HUES64 (cell line): ENCODE measurements around the gene CREG2.

Experiments
- H3K27ac ChIP-seq: 2 replicates; pipeline ENCODE4 v1.7.0; 2013; ENCODE audit warnings: low read depth, low read length, inconsistent platforms
- H3K27me3 ChIP-seq: 2 replicates; pipeline ENCODE4 v1.6.1; 2013; ENCODE audit warnings: mild to moderate bottlenecking, low read length; ENCODE audit not compliant: insufficient read depth
- H3K36me3 ChIP-seq: 2 replicates; pipeline ENCODE4 v1.6.1; 2013; ENCODE audit warnings: mild to moderate bottlenecking, low read length; ENCODE audit not compliant: insufficient read depth
- H3K4me1 ChIP-seq: 2 replicates; pipeline ENCODE4 v1.6.1; 2013; ENCODE audit warnings: mild to moderate bottlenecking, low read length, moderate library complexity; ENCODE audit not compliant: insufficient read depth
- H3K4me3 ChIP-seq: 2 replicates; pipeline ENCODE4 v1.5.1; 2013; ENCODE audit warnings: mild to moderate bottlenecking, low read length, moderate library complexity
- H3K9ac ChIP-seq: 2 replicates; pipeline ENCODE4 v1.6.1; 2013; ENCODE audit warnings: mild to moderate bottlenecking, low read depth, low read length
- H3K9me3 ChIP-seq: 2 replicates; pipeline ENCODE4 v1.6.1; 2013; ENCODE audit warnings: low read depth, low read length; ENCODE audit not compliant: insufficient read depth
- WGBS: fragments of 150-250, 120-280 bp; methylation state at CpG from one replicate; pipeline ENCODE4 v1.1.7; 2013; ENCODE audit warnings: missing lambda C conversion rate; 5-methylcytosine and 5-hydroxymethylcytosine counted together

CREG2 gene

DNA sequence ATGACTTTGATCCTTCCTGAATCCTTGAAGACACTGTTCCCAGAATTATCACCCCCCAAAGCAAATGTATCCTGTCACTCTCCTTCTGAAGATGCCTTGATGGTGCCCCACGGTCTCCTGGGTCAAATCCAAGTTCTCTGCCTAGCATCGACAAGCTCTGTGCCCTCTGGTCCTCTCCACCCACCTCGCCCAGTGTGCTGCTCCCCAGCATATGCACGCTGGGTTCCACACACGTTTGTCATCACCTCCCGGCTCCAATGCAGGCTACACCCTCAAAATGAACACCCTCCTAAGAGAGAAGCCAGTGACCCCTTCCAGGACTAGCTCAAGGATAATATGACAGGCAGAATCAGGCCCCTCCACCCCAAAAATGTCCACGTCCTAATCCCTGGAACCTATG, 39.5 kb upstream of the CREG2 start:
- 92% methylated on average over 7 of the region's 7 CpGs for WGBS
- Histone ChIP-seq H3K27ac (no peak overlapping the region), H3K9me3 (no peaks in the 10 kb centered on the region), H3K27me3 (no peaks in the 10 kb centered on the region), H3K36me3 (no peaks in the 10 kb centered on the region), H3K4me3 (no peak overlapping the region), H3K9ac (no peak overlapping the region), H3K4me1 (no peaks in the 10 kb centered on the region)

DNA sequence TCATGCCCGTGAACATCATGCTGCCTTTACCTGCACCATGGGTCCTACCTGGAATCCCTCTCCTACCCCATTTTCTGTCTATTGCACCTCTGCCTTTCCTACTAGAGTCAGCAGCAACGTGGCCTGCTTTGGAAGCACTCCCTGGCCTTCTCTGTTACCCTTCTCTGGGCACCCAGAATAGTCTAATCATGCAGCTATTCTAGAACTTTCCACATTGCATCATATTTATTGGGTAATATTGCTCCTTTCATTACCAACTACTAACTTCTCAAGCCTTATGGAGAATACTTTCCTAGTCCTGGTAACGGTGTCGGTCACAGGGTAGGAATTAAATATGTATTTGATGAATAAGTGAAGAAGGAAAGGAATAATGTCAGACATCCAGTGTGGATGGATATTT, 33.3 kb upstream of the CREG2 start:
- Histone ChIP-seq H3K4me1 (no peaks in the 10 kb centered on the region), H3K36me3 (no peaks in the 10 kb centered on the region), H3K9me3 (no peaks in the 10 kb centered on the region), H3K27ac (no peak overlapping the region), H3K9ac (no peak overlapping the region), H3K4me3 (no peak overlapping the region), H3K27me3 (no peaks in the 10 kb centered on the region)
- 93% methylated on average over 4 of the region's 4 CpGs for WGBS

DNA sequence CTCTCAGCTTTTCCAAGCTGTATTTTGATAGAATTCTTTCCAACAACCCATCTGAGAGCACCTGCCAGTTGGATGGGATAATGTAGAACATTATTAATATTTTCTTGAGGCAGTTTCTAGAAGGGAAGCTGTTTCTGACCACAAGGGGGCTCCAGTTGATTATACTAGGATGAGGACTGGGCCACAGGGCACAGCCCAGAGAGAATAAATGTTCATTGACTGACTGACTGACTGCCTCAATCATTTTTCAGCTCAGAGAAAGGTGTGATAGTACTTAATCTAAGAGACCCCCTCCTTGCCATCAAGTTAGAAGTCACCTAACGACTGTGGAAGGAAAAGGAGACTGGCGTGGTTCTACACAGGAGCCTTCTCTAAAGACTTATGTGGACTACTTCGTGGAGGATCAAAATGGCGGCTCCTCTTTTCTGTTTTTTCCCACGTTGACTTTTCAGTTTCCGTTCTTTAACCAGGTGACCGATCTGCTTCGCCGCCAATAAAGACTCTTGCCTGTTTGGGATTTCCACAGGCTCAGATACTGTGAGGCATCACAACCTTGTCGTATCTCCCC, 31.9 kb upstream of the CREG2 start:
- Histone ChIP-seq H3K4me1 (no peaks in the 10 kb centered on the region), H3K36me3 (no peaks in the 10 kb centered on the region), H3K27ac (no peak overlapping the region), H3K27me3 (no peaks in the 10 kb centered on the region), H3K4me3 (no peak overlapping the region), H3K9ac (no peak overlapping the region), H3K9me3 (no peaks in the 10 kb centered on the region)
- WGBS: 90% methylated on average over 10 of the region's 10 CpGs

DNA sequence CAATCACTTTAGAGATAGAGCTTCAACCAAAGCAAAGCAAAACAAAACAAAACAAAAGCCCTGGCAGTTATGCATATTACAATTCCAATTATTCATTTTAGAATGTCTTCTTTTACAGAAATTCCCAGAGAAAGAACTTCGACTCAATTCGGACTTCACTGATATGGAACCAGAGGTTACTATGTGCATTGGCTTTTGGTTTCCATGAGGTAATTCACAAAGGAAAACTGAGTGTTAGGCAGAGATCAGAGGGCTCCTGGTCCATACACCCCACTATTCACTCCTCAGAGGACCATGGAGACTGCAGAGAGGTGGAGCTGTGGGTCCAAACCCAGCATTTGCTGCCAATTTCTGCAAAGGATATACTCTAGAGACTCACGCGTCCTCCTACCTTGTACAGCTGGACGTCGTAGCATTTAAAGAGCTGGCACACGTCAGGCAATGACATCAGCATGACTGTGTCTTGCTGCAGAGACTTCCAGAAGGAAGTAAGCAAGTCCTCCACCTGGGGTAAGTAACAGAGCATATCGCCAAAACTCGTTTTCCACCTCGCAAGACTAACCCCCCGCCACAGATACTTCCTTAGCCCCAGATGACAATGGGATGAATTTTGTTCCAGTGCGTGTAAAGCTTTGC, 31.3 kb upstream of the CREG2 start:
- Histone ChIP-seq H3K4me1 (no peaks in the 10 kb centered on the region), H3K36me3 (no peaks in the 10 kb centered on the region), H3K27ac (no peak overlapping the region), H3K9ac (no peak overlapping the region), H3K9me3 (no peaks in the 10 kb centered on the region), H3K27me3 (no peaks in the 10 kb centered on the region), H3K4me3 (no peak overlapping the region)
- 89% methylated on average over 12 of the region's 12 CpGs for WGBS

DNA sequence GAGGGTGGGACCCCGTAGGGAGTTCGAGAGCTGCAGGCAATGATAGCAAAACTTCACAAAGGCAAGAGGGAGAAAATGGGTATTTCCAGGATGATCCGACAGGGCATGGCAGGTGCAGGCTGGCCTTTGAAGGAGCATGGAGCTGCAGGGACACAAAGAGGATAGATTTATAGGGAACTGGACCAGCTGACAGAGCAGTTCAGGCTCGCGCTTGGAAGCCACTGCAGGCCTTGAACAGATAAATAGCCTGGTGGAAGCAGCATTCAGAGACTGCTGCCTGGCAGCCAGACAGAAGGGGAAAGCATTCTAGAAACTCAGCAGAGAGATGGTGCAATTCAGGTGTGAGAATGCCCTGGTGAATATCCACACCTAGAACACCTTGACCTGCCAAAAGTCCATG, 29.3 kb upstream of the CREG2 start:
- H3K4me1 ChIP-seq: no peaks in the 10 kb centered on the region
- WGBS: 93% methylated on average over 5 of the region's 5 CpGs

DNA sequence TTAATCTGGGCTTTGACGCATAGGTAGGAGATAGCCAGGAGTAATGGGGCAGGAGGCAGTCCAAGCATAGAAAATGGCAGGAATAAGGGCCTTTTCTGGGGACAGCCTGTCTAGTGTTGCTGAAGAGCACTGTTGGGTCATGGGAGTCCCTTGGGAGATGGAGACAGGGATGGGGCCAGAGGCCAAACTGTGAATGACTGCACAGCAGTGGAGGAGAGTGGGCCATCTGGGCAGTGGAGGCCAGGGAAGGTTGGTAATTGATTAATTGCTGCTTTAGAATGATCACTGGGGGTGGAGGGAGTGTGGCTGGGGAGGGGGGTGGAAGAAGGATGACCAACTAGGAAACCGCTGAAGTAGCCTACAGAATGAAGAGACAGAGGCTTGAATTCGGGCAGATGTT, 28.6 kb upstream of the CREG2 start:
- Histone ChIP-seq H3K4me1 (no peaks in the 10 kb centered on the region), H3K27ac (no peak overlapping the region), H3K9me3 (no peaks in the 10 kb centered on the region), H3K27me3 (no peaks in the 10 kb centered on the region), H3K36me3 (no peaks in the 10 kb centered on the region), H3K4me3 (no peak overlapping the region), H3K9ac (no peak overlapping the region)
- WGBS: 88% methylated on average over 3 of the region's 3 CpGs

More for the DNA sequence above, 29.3 kb upstream of the CREG2 start:
- Histone ChIP-seq H3K36me3 (no peaks in the 10 kb centered on the region), H3K27me3 (no peaks in the 10 kb centered on the region), H3K9me3 (no peaks in the 10 kb centered on the region), H3K27ac (no peak overlapping the region), H3K9ac (no peak overlapping the region), H3K4me3 (no peak overlapping the region)

DNA sequence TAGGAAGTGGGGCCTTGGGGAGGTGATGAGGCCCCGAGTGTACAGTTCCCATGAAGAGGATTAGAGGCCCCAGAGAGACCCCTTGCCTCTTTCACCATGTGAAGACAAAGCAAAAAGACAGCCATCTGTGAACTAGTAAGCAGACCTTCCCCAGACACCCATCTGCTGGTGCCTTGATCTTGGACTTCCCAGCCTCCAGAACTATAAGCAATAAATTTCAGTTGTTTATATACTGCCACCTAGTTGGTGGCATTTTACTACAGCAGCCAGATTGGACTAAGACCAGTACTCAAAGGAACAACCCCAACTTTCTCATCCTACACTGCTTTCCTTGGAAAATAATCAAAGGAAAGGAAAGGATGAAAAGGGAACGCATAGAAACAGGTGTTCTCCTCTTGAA, 27.9 kb upstream of the CREG2 start:
- no peaks in the 10 kb centered on the region for H3K9me3 ChIP-seq
- H3K27me3 ChIP-seq: no peaks in the 10 kb centered on the region
- H3K36me3 ChIP-seq: no peaks in the 10 kb centered on the region
- H3K9ac ChIP-seq: no peak overlapping the region
- 98% methylated on average over 2 of the region's 2 CpGs for WGBS
- no peaks in the 10 kb centered on the region for H3K4me1 ChIP-seq
- H3K27ac ChIP-seq: no peak overlapping the region
- H3K4me3 ChIP-seq: no peak overlapping the region

DNA sequence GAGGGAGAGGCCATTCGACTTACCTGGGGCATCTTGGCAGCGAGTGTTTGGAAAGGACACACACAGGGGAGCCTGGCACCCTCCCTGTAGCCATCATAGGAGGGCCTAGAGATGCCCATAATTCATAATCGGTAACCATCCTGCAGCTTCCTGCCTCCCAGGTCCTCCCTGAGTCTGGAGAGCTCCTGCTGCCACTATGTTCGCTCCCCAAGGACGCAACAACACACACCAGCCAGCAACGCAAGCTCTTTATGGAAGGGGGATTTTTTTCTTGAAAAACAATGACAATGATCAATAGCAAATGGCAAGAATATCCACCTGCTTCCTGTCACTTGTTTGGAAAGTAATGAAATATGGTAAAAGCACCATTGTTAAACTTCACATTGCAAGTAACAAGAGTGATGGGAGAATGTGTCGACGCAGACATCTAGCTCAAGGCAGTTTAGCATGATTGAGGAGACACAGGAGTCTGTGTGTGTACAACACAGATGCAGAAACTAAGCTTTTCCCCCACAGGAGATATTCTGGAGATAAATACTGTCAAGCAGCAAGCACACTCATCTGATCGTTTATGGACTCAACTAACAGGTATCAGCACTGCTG, 24.9 kb upstream of the CREG2 start:
- H3K9ac ChIP-seq: no peak overlapping the region
- H3K36me3 ChIP-seq: no peaks in the 10 kb centered on the region
- H3K9me3 ChIP-seq: no peaks in the 10 kb centered on the region
- WGBS: 96% methylated on average over 9 of the region's 9 CpGs
- H3K27ac ChIP-seq: no peak overlapping the region
- H3K27me3 ChIP-seq: no peaks in the 10 kb centered on the region
- H3K4me3 ChIP-seq: no peak overlapping the region
- H3K4me1 ChIP-seq: no peaks in the 10 kb centered on the region

DNA sequence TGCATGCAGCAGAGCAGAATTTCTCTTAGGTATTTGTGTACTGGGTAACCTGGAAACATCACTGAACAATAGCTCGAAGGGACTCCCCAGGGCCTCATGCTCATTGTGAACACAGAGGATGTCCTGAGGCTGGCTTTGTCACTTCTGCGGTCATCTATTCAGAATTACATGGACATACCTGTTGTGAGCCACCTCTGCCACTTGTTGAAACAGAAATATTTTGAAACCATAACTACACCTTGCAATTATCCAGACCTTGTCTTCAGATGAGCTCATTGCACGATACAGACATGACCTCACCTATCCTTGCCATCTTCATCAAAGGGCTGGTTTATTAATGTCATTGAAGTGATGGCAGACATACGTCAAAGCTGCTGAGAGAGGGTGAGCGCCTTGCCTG, 23.4 kb upstream of the CREG2 start:
- Histone ChIP-seq H3K9me3 (no peaks in the 10 kb centered on the region), H3K4me1 (no peaks in the 10 kb centered on the region), H3K4me3 (no peak overlapping the region), H3K9ac (no peak overlapping the region), H3K36me3 (no peaks in the 10 kb centered on the region), H3K27me3 (no peaks in the 10 kb centered on the region), H3K27ac (no peak overlapping the region)
- WGBS: 87% methylated on average over 5 of the region's 5 CpGs

DNA sequence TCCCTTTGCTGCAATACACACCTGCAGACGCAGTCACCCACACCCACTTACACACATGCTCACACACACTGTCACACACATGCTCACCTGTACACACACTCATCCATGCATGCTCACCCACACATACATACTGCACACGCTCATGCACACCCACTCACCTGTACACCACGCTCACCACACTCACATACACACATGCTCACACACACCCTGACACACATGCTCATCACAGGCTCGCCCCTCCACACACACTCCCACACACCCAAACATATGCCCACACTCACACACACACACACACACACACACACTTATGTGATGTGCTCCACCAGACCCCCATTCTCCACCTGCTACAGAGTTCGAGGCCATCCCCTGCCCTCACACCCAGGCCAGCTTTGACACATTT, 22.8 kb upstream of the CREG2 start:
- no peak overlapping the region for H3K9ac ChIP-seq
- no peaks in the 10 kb centered on the region for H3K36me3 ChIP-seq
- no peaks in the 10 kb centered on the region for H3K27me3 ChIP-seq
- no peak overlapping the region for H3K27ac ChIP-seq
- no peak overlapping the region for H3K4me3 ChIP-seq
- no peaks in the 10 kb centered on the region for H3K9me3 ChIP-seq
- WGBS: 93% methylated on average over 5 of the region's 5 CpGs
- no peaks in the 10 kb centered on the region for H3K4me1 ChIP-seq

DNA sequence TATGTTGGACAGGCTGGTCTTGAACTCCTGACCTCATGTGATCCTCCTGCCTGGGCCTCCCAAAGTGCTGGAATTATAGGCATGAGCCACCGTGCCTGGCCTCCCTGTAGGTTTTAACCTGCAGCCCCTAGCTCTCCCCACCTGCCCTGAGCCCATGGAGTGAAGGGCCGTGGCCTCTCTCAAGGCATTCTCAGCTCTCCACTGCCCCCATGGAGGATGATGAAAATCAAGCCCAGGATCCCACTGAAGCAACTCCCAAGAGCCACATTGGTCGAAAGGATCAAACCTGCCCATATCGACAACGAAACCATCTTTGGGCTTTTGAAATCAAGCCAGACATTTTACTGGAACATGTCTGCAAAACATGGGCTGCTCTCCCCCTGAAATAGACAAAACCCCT, 22.4 kb upstream of the CREG2 start:
- Histone ChIP-seq H3K27ac (no peak overlapping the region), H3K9ac (no peak overlapping the region), H3K4me3 (no peak overlapping the region), H3K27me3 (no peaks in the 10 kb centered on the region), H3K9me3 (no peaks in the 10 kb centered on the region), H3K4me1 (no peaks in the 10 kb centered on the region), H3K36me3 (no peaks in the 10 kb centered on the region)
- 89% methylated on average over 5 of the region's 5 CpGs for WGBS
